Fibroblast of lung (primary cell): ENCODE results near the gene NKAIN1.

Experiments used
- EZH2 ChIP-seq: IDR thresholded peaks from 2 replicates; pipeline ENCODE4 v1.5.1; 2012; ENCODE audit warnings: low read length, control low read depth, mild to moderate bottlenecking; ENCODE audit errors: missing control alignments
- TF ChIP-seq, protein P1 (sequence below), 2 donors: IDR thresholded peaks in 1 of 2; conservative IDR thresholded peaks in 1 of 2; 1 replicate in 1 of 2; 2 replicates in 1 of 2; pipeline ENCODE4 v1.5.1; 2011 to 2012; ENCODE audit warnings: low read length in 2 of 2, control low read depth in 1 of 2, inconsistent platforms in 1 of 2, low read depth in 1 of 2, mild to moderate bottlenecking in 1 of 2

- TF ChIP-seq EZH2 = no peak
- TF ChIP-seq, protein P1, sequence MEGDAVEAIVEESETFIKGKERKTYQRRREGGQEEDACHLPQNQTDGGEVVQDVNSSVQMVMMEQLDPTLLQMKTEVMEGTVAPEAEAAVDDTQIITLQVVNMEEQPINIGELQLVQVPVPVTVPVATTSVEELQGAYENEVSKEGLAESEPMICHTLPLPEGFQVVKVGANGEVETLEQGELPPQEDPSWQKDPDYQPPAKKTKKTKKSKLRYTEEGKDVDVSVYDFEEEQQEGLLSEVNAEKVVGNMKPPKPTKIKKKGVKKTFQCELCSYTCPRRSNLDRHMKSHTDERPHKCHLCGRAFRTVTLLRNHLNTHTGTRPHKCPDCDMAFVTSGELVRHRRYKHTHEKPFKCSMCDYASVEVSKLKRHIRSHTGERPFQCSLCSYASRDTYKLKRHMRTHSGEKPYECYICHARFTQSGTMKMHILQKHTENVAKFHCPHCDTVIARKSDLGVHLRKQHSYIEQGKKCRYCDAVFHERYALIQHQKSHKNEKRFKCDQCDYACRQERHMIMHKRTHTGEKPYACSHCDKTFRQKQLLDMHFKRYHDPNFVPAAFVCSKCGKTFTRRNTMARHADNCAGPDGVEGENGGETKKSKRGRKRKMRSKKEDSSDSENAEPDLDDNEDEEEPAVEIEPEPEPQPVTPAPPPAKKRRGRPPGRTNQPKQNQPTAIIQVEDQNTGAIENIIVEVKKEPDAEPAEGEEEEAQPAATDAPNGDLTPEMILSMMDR (conservative IDR thresholded peaks at IDR 0.05 in 1 of 2, IDR thresholded peaks at IDR 0.05 in 1 of 2; ENCODE audit: low read depth in 1 of 2, low read length in 2 of 2) = no peak
Measured at GRCh38 chr1:31183126-31183525, 56.6 kb downstream of the NKAIN1 start.
